Sigmoid colon (tissue), 4 donors: ENCODE results near the gene SPACA7.
"Not testable (repeated sequence)": the region's sequence is repeated elsewhere in the genome, so short reads cannot be mapped to it uniquely, and the experiment has no call there.

Experiments used
- EP300 ChIP-seq, 4 donors: sonication (generic); formaldehyde crosslinking; IDR thresholded peaks; one replicate each; pipeline ENCODE4 v1.6.1; 2017; ENCODE audit warnings: antibody characterized with exemption in 4 of 4
- POLR2AphosphoS5 ChIP-seq, 4 donors: sonication (generic); formaldehyde crosslinking; IDR thresholded peaks; one replicate each; pipeline ENCODE4 v1.6.1; 2017; ENCODE audit warnings: antibody characterized with exemption in 4 of 4
- TF ChIP-seq, protein P1 (sequence below), 4 experiments: fragments of 450-650 bp in 3 of 4; fragments of 200-600 bp in 1 of 4; IDR thresholded peaks; one replicate each; pipeline ENCODE4 v1.5.1; 2016 to 2019; ENCODE audit warnings: antibody characterized with exemption in 4 of 4, mild to moderate bottlenecking in 3 of 4, moderate library complexity in 2 of 4

GRCh38 chr13:112432734-112433133 is 56.6 kb downstream of the SPACA7 start:
- TF ChIP-seq, protein P1, sequence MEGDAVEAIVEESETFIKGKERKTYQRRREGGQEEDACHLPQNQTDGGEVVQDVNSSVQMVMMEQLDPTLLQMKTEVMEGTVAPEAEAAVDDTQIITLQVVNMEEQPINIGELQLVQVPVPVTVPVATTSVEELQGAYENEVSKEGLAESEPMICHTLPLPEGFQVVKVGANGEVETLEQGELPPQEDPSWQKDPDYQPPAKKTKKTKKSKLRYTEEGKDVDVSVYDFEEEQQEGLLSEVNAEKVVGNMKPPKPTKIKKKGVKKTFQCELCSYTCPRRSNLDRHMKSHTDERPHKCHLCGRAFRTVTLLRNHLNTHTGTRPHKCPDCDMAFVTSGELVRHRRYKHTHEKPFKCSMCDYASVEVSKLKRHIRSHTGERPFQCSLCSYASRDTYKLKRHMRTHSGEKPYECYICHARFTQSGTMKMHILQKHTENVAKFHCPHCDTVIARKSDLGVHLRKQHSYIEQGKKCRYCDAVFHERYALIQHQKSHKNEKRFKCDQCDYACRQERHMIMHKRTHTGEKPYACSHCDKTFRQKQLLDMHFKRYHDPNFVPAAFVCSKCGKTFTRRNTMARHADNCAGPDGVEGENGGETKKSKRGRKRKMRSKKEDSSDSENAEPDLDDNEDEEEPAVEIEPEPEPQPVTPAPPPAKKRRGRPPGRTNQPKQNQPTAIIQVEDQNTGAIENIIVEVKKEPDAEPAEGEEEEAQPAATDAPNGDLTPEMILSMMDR (IDR thresholded peaks at IDR 0.05): not testable (repeated sequence)
- not testable (repeated sequence) for TF ChIP-seq POLR2AphosphoS5, EP300 (IDR thresholded peaks at IDR 0.05)
